ENCODE measurements around the gene TLR6. TPM values are rescaled to one million over a fixed set of nuclear protein-coding genes. Genes with fewer than 3 reads are reported as not detected.

The TLR6 gene
- total and polyA plus RNA-seq, 2 donors (not counting 1 experiment from before 2014, with no cell fraction given) = 10.0 to 60.6 TPM

DNA sequence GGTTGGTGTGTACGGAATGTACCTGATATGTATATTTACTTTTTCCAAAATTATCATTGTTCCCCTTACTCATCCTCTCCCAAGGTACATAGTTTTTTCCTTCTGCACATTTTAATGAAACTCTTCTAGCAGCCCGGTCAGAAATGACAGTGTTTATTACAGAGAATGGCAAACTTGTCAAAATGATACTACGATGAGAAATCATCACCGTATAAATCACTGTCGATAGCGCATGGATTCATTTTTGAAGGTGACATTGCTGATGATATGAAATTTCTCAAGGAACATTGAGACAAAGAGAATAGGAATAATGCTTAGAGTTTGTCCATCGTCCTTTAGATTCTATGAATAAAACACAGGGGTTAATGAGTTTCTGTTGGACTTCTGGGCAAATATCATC lies 41.6 kb upstream of the TLR6 start:
- POLR2A ChIA-PET = interaction anchor here (0.7 kb wide), 1 partner anchor 237 kb away, joined by 4 read pairs; no protein-coding TSS in a partner anchor
- Histone ChIP-seq H3K36me3 (replicated peaks in 1 of 2; ENCODE audit: control extremely low read depth in 1 of 2, control insufficient read depth in 1 of 2, extremely low read depth in 1 of 2, insufficient read depth in 2 of 2, low read length in 1 of 2) (no peaks in the 10 kb centered on the region), H3K4me2 (replicated peaks; ENCODE audit: low read depth, low read length, poor library complexity, severe bottlenecking) (no peak overlapping the region), H3K79me2 (ENCODE audit: control insufficient read depth, insufficient read depth, low read length) (no peaks in the 10 kb centered on the region), H3K4me1 (ENCODE audit: control insufficient read depth in 2 of 2, insufficient read depth in 2 of 2, low read length in 2 of 2) (no peaks in the 10 kb centered on the region), H4K20me1 (ENCODE audit: control insufficient read depth, insufficient read depth, low read length, poor library complexity, severe bottlenecking) (no peaks in the 10 kb centered on the region), H3K27me3 (replicated peaks in 1 of 4; ENCODE audit: control extremely low read depth in 1 of 4, control insufficient read depth in 3 of 4, insufficient read depth in 4 of 4, low read length in 3 of 4) (no peaks in the 10 kb centered on the region), H3K27ac (ENCODE audit: low read length in 2 of 2) (no peak overlapping the region), H3K4me3 (ENCODE audit: control extremely low read depth in 1 of 5, extremely low read depth in 1 of 5, insufficient read depth in 1 of 5, low read depth in 2 of 5, low read length in 4 of 5) (no peak overlapping the region), H3K9me3 (ENCODE audit: control extremely low read depth in 1 of 3, control insufficient read depth in 2 of 3, insufficient read depth in 1 of 3, low read length in 2 of 3) (no peaks in the 10 kb centered on the region), H2AFZ (ENCODE audit: insufficient read depth, low read depth, low read length, poor library complexity, severe bottlenecking) (no peak overlapping the region), H3K9ac (ENCODE audit: low read length) (no peak overlapping the region)
- no peaks in the 10 kb centered on the region for H3K27me3 Mint-ChIP-seq
- DNase-seq (no peak), ATAC-seq (ENCODE audit: low read depth) (no peak)
- H3K27ac Mint-ChIP-seq = no peak overlapping the region
- 96% methylated on average over 4 of the region's 7 CpGs for WGBS (ENCODE audit: insufficient coverage)
- H3K4me1 Mint-ChIP-seq = no peaks in the 10 kb centered on the region
- H3K4me3 Mint-ChIP-seq = no peak overlapping the region
- intact Hi-C loops (cut with micrococcal nuclease) = no loop called here
- H3K9me3 Mint-ChIP-seq (ENCODE audit: insufficient read depth) = no peaks in the 10 kb centered on the region
- CTCF ChIA-PET = interaction anchor here (0.7 to 2.3 kb wide), 3 partner anchors 22 to 138 kb away, joined by 3 to 8 read pairs (median 3); no protein-coding TSS in a partner anchor
- TF ChIP-seq, protein P1, sequence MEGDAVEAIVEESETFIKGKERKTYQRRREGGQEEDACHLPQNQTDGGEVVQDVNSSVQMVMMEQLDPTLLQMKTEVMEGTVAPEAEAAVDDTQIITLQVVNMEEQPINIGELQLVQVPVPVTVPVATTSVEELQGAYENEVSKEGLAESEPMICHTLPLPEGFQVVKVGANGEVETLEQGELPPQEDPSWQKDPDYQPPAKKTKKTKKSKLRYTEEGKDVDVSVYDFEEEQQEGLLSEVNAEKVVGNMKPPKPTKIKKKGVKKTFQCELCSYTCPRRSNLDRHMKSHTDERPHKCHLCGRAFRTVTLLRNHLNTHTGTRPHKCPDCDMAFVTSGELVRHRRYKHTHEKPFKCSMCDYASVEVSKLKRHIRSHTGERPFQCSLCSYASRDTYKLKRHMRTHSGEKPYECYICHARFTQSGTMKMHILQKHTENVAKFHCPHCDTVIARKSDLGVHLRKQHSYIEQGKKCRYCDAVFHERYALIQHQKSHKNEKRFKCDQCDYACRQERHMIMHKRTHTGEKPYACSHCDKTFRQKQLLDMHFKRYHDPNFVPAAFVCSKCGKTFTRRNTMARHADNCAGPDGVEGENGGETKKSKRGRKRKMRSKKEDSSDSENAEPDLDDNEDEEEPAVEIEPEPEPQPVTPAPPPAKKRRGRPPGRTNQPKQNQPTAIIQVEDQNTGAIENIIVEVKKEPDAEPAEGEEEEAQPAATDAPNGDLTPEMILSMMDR (IDR thresholded peaks at IDR 0.05) = no peak
- no peak for TF ChIP-seq EZH2 (IDR thresholded peaks at IDR 0.05; ENCODE audit: borderline replicate concordance, insufficient read depth, low read depth, low read length, poor library complexity, severe bottlenecking)

- no peak overlapping the region for H3K4me3 ChIP-seq (ENCODE audit: control extremely low read depth in 1 of 5, extremely low read depth in 1 of 5, insufficient read depth in 1 of 5, low read depth in 2 of 5, low read length in 4 of 5)
- WGBS (ENCODE audit: insufficient coverage) = no CpG with 5 or more reads among the region's 1 CpG
- H2AFZ ChIP-seq (ENCODE audit: insufficient read depth, low read depth, low read length, poor library complexity, severe bottlenecking) = no peak overlapping the region
- H3K9me3 ChIP-seq (ENCODE audit: control extremely low read depth in 1 of 3, control insufficient read depth in 2 of 3, insufficient read depth in 1 of 3, low read length in 2 of 3) = no peaks in the 10 kb centered on the region
- H3K9me3 Mint-ChIP-seq (ENCODE audit: insufficient read depth) = no peaks in the 10 kb centered on the region
- no peaks in the 10 kb centered on the region for H3K4me1 Mint-ChIP-seq
- H3K4me2 ChIP-seq (replicated peaks; ENCODE audit: low read depth, low read length, poor library complexity, severe bottlenecking) = no peak overlapping the region
- no peaks in the 10 kb centered on the region for H4K20me1 ChIP-seq (ENCODE audit: control insufficient read depth, insufficient read depth, low read length, poor library complexity, severe bottlenecking)
- TF ChIP-seq, protein P1 (IDR thresholded peaks at IDR 0.05) = no peak
- no peak for TF ChIP-seq EZH2 (IDR thresholded peaks at IDR 0.05; ENCODE audit: borderline replicate concordance, insufficient read depth, low read depth, low read length, poor library complexity, severe bottlenecking)
- intact Hi-C loops (cut with micrococcal nuclease) = no loop called here
- CTCF ChIA-PET = interaction anchor here (0.9 to 2.3 kb wide), 2 partner anchors 137 to 238 kb away, joined by 5 to 8 read pairs; no protein-coding TSS in a partner anchor
- POLR2A ChIA-PET = no interaction called here
- ATAC-seq (ENCODE audit: low read depth) (no peak), DNase-seq (no peak)
- no peaks in the 10 kb centered on the region for H3K36me3 ChIP-seq (replicated peaks in 1 of 2; ENCODE audit: control extremely low read depth in 1 of 2, control insufficient read depth in 1 of 2, extremely low read depth in 1 of 2, insufficient read depth in 2 of 2, low read length in 1 of 2)
- H3K27me3 Mint-ChIP-seq = no peaks in the 10 kb centered on the region
- H3K4me3 Mint-ChIP-seq = no peak overlapping the region
- no peaks in the 10 kb centered on the region for H3K79me2 ChIP-seq (ENCODE audit: control insufficient read depth, insufficient read depth, low read length)
- no peaks in the 10 kb centered on the region for H3K27me3 ChIP-seq (replicated peaks in 1 of 4; ENCODE audit: control extremely low read depth in 1 of 4, control insufficient read depth in 3 of 4, insufficient read depth in 4 of 4, low read length in 3 of 4)
- no peak overlapping the region for H3K27ac ChIP-seq (ENCODE audit: low read length in 2 of 2)
- H3K27ac Mint-ChIP-seq = no peak overlapping the region
- H3K4me1 ChIP-seq (ENCODE audit: control insufficient read depth in 2 of 2, insufficient read depth in 2 of 2, low read length in 2 of 2) = no peaks in the 10 kb centered on the region
- H3K9ac ChIP-seq (ENCODE audit: low read length) = no peak overlapping the region
Observed at GRCh38 chr4:38896940-38897339, 40.3 kb upstream of the TLR6 start.
